ENCODE data around the gene SLC43A2. TPM values are rescaled to one million over a fixed set of nuclear protein-coding genes. Genes with fewer than 3 reads are reported as not detected.

SLC43A2 gene
- total and polyA plus RNA-seq, 2 donors (not counting 3 experiments of a cell fraction or from before 2014, with no cell fraction given) = 41.7 to 52.0 TPM

GRCh38 chr17:1640329-1641064 lies 11.9 kb upstream of the SLC43A2 start:
- peak; percentile 60 for TF ChIP-seq POLR2A (IDR thresholded peaks at IDR 0.05; ENCODE audit: low read depth, low read length)
- peak; percentile 22 for TF ChIP-seq POLR2AphosphoS5 (IDR thresholded peaks at IDR 0.05; ENCODE audit: insufficient read depth, low read depth, low read length)
- no peak for TF ChIP-seq GATA2 (IDR thresholded peaks at IDR 0.05; ENCODE audit: insufficient read depth, insufficient read length, low read depth, low read length)
- no peak for TF ChIP-seq FOS (IDR thresholded peaks at IDR 0.05; ENCODE audit: borderline replicate concordance, insufficient read depth, low read length)
- Histone ChIP-seq H3K27ac (ENCODE audit: insufficient read depth, low read depth, low read length) (no peak overlapping the region), H3K9me1 (replicated peaks; ENCODE audit: control insufficient read depth, extremely low read depth, insufficient read depth, low read length) (no peaks in the 10 kb centered on the region), H3K4me3 (replicated peaks in 1 of 3; ENCODE audit: insufficient read depth in 1 of 3, low read depth in 1 of 3, low read length in 3 of 3) (no peak overlapping the region), H3K79me2 (ENCODE audit: control insufficient read depth, insufficient read depth, low read length) (peaks cover 14% of the 10 kb centered on the region), H3K27me3 (ENCODE audit: control insufficient read depth in 2 of 2, insufficient read depth in 2 of 2, low read length in 2 of 2) (no peaks in the 10 kb centered on the region), H2AFZ (ENCODE audit: low read depth, low read length) (no peak overlapping the region), H3K9me3 (replicated peaks; ENCODE audit: control insufficient read depth, insufficient read depth, low read length) (no peaks in the 10 kb centered on the region), H3K9ac (replicated peaks; ENCODE audit: extremely low read depth, insufficient read depth, low read length) (no peak overlapping the region), H3K4me1 (ENCODE audit: control insufficient read depth, extremely low read depth, insufficient read depth, low read length) (peaks cover 16% of the 10 kb centered on the region), H3K4me2 (ENCODE audit: insufficient read depth, low read length) (no peak overlapping the region), H4K20me1 (replicated peaks; ENCODE audit: control insufficient read depth, extremely low read depth, insufficient read depth, low read length) (no peaks in the 10 kb centered on the region), H3K36me3 (ENCODE audit: control insufficient read depth in 2 of 2, extremely low read depth in 1 of 2, insufficient read depth in 2 of 2, low read length in 2 of 2) (peaks cover 2 to 36% of the 10 kb centered on the region in 2 experiments)
- FAIRE-seq = no peak
- intact Hi-C loops (cut with micrococcal nuclease) = no loop called here
- no TSS peak for BruUV-seq (replicated peaks)
- dilution Hi-C loops (cut with MboI; ENCODE audit: extremely low pct_ligation_motif_present, low sequenced_read_pairs) = no loop called here
- CTCF ChIA-PET = interaction anchor here (0.5 to 2.4 kb wide), 5 partner anchors 7 to 66 kb away, joined by 3 to 7 read pairs (median 6); partner anchors contain the start of gene RILP
- POLR2A ChIA-PET = interaction anchor here (0.5 kb wide), 1 partner anchor 275 kb away, joined by 3 read pairs; no protein-coding TSS in a partner anchor
- no peak for DNase-seq (ENCODE audit: low read depth, low spot score)

DNA sequence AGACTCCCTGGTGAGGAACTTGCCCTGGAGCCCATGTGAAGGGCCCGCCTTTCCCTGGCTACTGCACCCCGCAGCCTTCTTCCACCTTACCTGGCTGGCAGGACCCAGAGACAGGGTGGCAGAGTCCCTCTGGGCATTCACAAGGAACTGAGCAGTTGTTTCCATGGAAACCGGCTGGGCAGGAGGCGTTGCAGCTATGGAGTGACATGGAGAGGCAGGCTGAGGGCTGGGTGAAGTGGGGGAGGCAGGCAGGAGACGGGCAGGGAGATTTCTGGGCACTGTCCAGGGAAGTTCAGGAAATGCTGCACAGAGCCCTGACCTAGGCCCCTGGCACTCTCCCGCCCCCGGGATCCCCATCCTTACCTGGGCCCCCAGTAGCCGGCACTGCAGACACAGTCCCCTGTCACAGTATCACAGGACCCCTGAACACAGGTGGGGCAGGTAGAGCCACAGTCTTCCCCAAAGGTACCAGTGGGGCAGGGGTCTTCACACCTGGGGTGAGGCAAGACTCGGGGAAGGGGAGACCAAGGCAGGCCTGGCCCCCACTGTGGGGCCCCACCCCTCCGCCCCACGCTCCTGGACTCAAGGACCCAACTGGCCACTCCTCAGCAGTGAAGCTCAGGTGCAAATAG lies 11.0 kb upstream of the SLC43A2 start:
- Histone ChIP-seq H3K9me3 (replicated peaks; ENCODE audit: control insufficient read depth, insufficient read depth, low read length) (no peaks in the 10 kb centered on the region), H3K4me2 (ENCODE audit: insufficient read depth, low read length) (no peak overlapping the region), H3K9me1 (replicated peaks; ENCODE audit: control insufficient read depth, extremely low read depth, insufficient read depth, low read length) (no peaks in the 10 kb centered on the region), H3K9ac (replicated peaks; ENCODE audit: extremely low read depth, insufficient read depth, low read length) (no peak overlapping the region), H3K4me3 (replicated peaks in 1 of 3; ENCODE audit: insufficient read depth in 1 of 3, low read depth in 1 of 3, low read length in 3 of 3) (no peak overlapping the region), H3K27ac (ENCODE audit: insufficient read depth, low read depth, low read length) (no peak overlapping the region), H3K27me3 (ENCODE audit: control insufficient read depth in 2 of 2, insufficient read depth in 2 of 2, low read length in 2 of 2) (no peaks in the 10 kb centered on the region), H2AFZ (ENCODE audit: low read depth, low read length) (no peak overlapping the region), H3K79me2 (ENCODE audit: control insufficient read depth, insufficient read depth, low read length) (peaks cover 6% of the 10 kb centered on the region), H3K36me3 (ENCODE audit: control insufficient read depth in 2 of 2, extremely low read depth in 1 of 2, insufficient read depth in 2 of 2, low read length in 2 of 2) (peaks cover 2 to 45% of the 10 kb centered on the region in 2 experiments), H3K4me1 (ENCODE audit: control insufficient read depth, extremely low read depth, insufficient read depth, low read length) (peaks cover 8% of the 10 kb centered on the region), H4K20me1 (replicated peaks; ENCODE audit: control insufficient read depth, extremely low read depth, insufficient read depth, low read length) (no peaks in the 10 kb centered on the region)
- ChIA-PET CTCF (interaction anchor here (0.5 to 2.4 kb wide), 4 partner anchors 9 to 13 kb away, joined by 3 to 8 read pairs (median 6); partner anchors contain the start of gene RILP), POLR2A (interaction anchor here (0.7 kb wide), 1 partner anchor 40 kb away, joined by 12 read pairs; no protein-coding TSS in a partner anchor)
- DNase-seq (ENCODE audit: low read depth, low spot score) (no peak), FAIRE-seq (no peak)
- no TSS peak for BruUV-seq (replicated peaks)
- dilution Hi-C loops (cut with MboI; ENCODE audit: extremely low pct_ligation_motif_present, low sequenced_read_pairs) (no loop called here), intact Hi-C loops (cut with micrococcal nuclease) (no loop called here)
- no peak for TF ChIP-seq EZH2 (IDR thresholded peaks at IDR 0.05; ENCODE audit: borderline replicate concordance, low read depth, low read length, severe bottlenecking)
- TF ChIP-seq POLR2A (IDR thresholded peaks at IDR 0.05; ENCODE audit: low read depth, low read length) = no peak
- TF ChIP-seq MYC (IDR thresholded peaks at IDR 0.05; ENCODE audit: low read depth, low read length) = no peak
- no peak for TF ChIP-seq POLR2AphosphoS5 (IDR thresholded peaks at IDR 0.05; ENCODE audit: insufficient read depth, low read depth, low read length)
- no peak for TF ChIP-seq GATA2 (IDR thresholded peaks at IDR 0.05; ENCODE audit: insufficient read depth, insufficient read length, low read depth, low read length)
- TF ChIP-seq, protein P1, sequence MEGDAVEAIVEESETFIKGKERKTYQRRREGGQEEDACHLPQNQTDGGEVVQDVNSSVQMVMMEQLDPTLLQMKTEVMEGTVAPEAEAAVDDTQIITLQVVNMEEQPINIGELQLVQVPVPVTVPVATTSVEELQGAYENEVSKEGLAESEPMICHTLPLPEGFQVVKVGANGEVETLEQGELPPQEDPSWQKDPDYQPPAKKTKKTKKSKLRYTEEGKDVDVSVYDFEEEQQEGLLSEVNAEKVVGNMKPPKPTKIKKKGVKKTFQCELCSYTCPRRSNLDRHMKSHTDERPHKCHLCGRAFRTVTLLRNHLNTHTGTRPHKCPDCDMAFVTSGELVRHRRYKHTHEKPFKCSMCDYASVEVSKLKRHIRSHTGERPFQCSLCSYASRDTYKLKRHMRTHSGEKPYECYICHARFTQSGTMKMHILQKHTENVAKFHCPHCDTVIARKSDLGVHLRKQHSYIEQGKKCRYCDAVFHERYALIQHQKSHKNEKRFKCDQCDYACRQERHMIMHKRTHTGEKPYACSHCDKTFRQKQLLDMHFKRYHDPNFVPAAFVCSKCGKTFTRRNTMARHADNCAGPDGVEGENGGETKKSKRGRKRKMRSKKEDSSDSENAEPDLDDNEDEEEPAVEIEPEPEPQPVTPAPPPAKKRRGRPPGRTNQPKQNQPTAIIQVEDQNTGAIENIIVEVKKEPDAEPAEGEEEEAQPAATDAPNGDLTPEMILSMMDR (IDR thresholded peaks at IDR 0.05; ENCODE audit: extremely low read depth in 1 of 2, insufficient read depth in 1 of 2, low read depth in 1 of 2, low read length in 2 of 2) = no peak
- TF ChIP-seq, protein P2, sequence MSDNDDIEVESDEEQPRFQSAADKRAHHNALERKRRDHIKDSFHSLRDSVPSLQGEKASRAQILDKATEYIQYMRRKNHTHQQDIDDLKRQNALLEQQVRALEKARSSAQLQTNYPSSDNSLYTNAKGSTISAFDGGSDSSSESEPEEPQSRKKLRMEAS (IDR thresholded peaks at IDR 0.05; ENCODE audit: insufficient read depth, insufficient read length) = no peak
- no peak for TF ChIP-seq JUN (IDR thresholded peaks at IDR 0.05; ENCODE audit: borderline replicate concordance, insufficient read depth, insufficient read length, low read depth)
- no peak for TF ChIP-seq FOS (IDR thresholded peaks at IDR 0.05; ENCODE audit: borderline replicate concordance, insufficient read depth, low read length)

All from endothelial cell of umbilical vein (primary cell).